NCI-H69 (cell line): Measurements from ENCODE around the gene NAALAD2.
"Not testable (repeated sequence)": the region's sequence is repeated elsewhere in the genome, so short reads cannot be mapped to it uniquely, and the experiment has no call there.

Source experiments
- DNase-seq: peaks from one replicate; lab custom pipeline; 2025; lab: John Stamatoyannopoulos, UW

NAALAD2 gene

DNA sequence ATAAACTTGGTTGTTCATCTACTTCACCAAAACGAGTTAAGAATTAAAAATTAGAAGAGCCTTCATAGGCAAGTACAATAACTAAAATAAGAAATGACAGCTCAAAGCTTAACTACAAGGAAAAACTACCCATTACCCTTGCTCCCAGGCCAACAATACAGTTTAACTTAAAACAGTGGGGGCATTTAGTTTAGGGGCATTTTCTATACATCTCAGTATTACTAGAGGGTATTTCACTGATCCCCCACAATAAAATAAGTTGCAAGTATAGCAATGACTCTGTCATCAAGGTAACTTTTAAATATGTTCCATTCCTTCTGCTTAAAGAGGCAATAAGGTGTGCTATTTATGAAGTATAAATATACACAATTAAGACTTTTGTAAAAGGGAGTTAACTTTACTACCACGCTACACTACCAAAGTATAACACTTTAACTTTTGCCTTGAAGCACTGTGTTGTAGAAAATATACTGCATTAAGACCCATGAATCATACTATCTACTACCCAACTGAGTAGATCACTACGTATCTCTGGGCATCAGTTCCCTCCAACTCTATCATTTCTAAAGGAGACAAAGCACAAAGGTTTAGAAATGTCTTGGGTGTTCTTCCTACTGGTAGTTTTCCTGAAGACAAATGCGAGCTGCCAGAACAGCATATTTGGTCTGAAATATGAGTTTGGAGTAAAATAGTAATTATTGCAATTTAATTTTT lies 58.6 kb downstream of the NAALAD2 start:
- DNase-seq: no peak

GRCh38 chr11:90197377-90197776 lies 62.9 kb downstream of the NAALAD2 start:
- DNase-seq: no peak

- no peak for DNase-seq
These were observed 67.9 kb downstream of the NAALAD2 start for GRCh38 chr11:90202342-90202741.

DNA sequence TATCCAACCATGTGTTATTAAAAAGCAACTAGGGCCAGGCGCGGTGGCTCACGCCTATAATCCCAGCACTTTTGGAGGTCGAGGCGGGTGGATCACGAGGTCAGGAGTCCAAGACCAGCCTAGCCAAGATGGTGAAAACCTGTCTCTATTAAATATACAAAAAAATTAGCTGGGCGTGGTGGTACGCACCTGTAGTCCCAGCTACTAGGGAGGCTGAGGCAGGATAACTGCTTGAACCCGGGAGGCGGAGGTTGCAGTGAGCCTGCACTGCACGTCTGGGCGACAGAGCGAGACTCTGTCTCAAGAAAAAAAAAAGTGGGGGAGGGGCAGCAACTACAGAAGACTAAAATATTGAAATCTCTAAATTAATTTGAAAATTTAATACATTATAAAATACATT lies 69.9 kb downstream of the NAALAD2 start:
- DNase-seq: no peak

GRCh38 chr11:90204832-90205646 lies 70.6 kb downstream of the NAALAD2 start:
- DNase-seq: peak; percentile 68

GRCh38 chr11:90207992-90208391 lies 73.5 kb downstream of the NAALAD2 start:
- not testable (repeated sequence) for DNase-seq

DNA sequence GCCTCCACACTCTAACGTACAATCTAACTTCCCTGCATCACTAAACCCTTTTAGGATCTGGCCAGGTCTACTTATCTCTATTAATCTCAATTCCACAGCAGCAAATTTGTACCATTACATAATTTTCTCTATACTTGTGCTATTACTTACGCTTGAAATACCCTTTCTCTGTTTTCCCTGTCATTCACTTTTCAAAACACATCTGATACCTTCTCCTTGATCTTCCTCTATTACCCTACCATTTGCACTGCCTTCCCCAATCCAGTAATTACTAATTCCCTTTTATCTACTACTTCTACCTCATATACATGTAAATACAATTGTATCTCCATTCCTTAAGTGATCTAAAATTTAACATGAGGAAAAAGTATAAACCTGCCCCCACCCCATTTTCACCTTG lies 74.4 kb downstream of the NAALAD2 start:
- DNase-seq: no peak

DNA sequence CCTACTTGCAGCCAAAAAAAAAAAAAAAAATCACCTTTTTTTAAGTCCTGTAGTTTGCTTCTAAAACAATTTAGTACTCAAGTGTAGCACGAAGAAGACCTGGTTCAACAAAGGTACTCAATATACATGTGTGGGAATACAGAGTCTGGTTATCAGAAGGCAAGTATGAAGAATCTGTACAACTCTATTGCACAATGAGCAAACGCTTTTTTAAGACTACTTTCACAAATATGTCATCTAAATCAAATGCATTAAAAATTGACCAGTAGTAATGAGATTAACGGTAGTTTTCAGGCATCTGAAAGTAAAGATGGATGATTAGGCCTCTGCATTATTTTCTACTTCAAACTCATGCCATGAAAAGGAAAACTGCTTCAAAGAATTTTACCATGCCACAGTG lies 78.9 kb downstream of the NAALAD2 start:
- no peak for DNase-seq

DNA sequence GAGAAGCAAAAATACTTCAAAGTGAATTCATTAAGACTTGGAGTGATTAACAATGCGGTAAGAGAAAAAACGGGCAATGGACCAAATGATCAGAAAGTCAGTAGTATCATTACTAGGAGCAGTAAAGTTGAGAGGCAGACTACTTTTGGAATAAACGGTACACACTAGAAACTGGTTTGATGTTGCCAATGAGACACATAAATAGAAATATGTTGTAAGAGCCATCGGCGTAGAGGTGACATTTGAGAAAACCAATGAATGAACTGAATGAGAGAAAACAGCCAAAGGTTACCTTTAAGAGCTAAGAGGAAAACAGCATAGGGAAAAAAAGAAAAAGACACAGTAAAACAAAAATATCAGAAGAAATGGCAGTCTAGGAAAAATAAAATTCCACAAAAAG lies 82.1 kb downstream of the NAALAD2 start:
- DNase-seq: no peak

GRCh38 chr11:90218606-90219005 lies 84.1 kb downstream of the NAALAD2 start:
- no peak for DNase-seq

- no peak for DNase-seq
These were observed 85.0 kb downstream of the NAALAD2 start for GRCh38 chr11:90219438-90219837.

- no peak for DNase-seq
These were observed 85.9 kb downstream of the NAALAD2 start for GRCh38 chr11:90220391-90220790.

DNA sequence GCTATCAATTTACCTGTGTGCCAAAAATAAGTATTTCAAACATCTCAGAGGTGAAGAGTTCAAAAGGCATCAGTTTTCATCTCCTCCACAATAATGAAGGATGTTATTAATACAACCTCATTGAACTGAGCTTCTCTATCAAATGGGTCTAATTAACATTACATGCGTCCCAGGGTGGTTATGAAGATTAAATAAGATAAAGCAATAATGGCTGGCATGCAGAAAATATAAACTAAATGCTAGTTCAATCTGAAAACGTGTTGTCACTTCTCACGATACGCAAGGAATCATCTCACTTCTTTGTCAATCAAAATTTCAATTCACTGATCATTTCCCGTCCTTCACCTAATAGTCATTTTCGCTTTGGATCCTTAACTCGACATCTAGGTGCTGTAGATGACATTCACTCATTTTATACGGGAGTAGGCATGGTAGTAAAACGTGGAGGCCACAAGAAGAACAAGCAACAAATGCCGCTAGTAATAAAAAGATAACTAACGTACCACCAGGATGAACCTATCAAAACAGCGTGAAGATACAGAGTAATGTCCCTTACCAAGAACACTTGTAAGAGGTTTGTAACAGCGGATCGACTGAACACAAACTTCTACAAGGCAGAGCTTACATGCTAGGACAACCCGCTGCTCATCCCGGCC lies 87.5 kb downstream of the NAALAD2 start:
- peak; percentile 35 for DNase-seq

DNA sequence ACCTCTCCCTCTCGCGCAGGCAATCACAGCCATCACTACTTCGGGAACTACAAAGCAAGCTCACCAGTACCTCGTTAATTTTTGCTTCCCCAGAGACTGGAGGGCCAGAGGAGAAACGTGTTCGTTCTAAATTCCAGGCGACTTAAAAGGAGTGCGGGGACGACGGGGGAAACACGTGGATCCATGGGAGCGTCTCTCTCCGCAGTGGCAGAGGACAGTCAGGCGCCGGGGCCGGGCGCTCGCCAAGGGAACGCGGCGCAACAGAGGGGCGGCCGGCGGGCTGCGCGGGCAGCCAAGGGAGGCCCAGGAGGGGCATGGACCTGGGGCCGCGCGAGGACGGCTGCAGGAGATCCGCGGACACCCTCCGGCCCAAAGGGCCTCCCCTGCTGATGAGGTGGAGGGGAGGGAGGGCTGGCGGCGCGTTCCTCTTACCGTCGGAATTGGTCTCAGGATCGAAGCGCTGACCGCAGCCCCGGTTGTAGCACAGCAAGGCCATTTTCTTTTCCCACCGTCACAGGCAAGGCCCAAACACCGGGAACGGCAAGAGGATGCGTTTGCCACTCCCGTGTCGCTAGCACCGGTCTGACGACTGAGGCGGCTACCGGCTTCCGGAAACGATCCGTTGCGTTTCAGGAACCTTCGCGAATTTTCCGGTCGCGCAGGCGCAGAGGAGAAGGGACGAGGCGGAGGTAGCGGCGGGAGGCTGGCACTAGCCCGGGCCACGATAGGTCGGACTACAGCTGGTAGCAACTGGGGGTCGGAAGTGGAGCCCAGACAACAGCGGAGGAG lies 88.2 kb downstream of the NAALAD2 start, which contains the start of gene CHORDC1:
Gene CHORDC1 (minus strand): TSS at position 591 of the 789 bp plus-strand sequence. CDS start 95 bp downstream, at position 496.
- peak; percentile 95 for DNase-seq

- DNase-seq: no peak
These were observed 88.8 kb downstream of the NAALAD2 start for GRCh38 chr11:90223248-90223585.

GRCh38 chr11:90228056-90228455 lies 93.6 kb downstream of the NAALAD2 start:
- no peak for DNase-seq

DNA sequence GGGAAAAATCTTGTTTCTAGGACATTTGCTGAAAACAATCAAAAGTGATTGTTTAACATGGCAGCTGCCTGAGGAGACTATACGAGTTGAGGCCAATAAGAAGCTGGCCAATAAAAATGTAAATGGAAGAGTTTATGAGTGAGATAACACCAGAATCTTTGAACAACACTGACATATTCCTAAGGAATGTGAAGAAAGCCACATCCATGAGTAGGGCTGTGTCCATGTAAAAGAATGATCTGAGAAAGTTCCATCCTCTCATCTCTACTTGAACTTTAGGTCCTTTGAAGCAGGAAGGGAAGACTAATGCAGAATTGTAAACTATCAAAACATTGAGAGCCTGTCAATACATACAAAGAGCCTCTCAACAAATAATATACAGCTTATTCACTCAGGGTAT lies 95.3 kb downstream of the NAALAD2 start:
- DNase-seq: no peak

- no peak for DNase-seq
These were observed 100.5 kb downstream of the NAALAD2 start for GRCh38 chr11:90234977-90235376.

- no peak for DNase-seq
These were observed 101.1 kb downstream of the NAALAD2 start for GRCh38 chr11:90235526-90235925.

DNA sequence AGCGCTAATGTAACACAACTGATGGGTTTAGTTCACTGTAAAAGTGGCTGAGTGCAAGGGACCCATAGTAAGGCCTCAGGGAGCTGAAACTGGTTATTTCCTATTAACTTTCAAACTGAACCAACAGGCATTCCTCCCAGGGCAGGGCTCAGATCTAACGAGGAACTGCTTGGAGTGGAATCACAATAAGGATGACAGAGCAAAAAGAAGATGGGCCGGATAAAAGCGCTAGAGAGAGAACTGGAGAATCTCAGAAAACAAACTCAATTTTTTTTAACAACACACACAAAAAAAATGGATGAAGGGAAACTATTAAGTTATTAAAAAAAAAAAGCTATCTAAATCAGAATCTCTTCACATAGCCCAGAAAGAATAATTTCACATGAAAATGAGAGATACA lies 102.5 kb downstream of the NAALAD2 start:
- DNase-seq: no peak

DNA sequence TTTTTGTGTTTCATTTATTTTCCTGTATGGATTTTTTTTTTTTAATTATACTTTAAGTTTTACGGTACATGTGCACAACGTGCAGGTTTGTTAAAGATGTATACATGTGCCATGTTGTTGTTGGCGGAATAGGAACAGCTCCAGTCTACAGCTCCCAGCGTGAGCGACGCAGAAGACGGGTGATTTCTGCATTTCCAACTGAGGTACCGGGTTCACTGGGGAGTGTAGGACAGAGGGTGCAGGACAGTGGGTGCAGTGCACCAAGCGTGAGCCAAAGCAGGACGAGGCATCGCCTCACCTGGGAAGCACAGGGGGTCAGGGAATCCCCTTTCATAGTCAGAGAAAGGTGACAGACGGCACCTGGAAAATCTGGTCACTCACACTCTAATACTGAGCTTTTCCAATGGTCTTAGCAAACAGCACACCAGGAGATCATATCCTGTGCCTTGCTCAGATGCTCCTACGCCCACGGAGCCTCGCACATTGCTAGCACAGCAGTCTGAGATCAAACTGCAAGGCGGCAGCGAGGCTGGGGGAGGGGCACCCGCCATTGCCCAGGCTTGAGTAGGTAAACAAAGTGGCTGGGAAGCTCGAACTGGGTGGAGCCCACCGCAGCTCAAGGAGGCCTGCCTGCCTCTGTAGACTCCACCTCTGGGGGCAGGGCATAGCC lies 105.6 kb downstream of the NAALAD2 start:
- peak; percentile 89 for DNase-seq

GRCh38 chr11:90241414-90241813 lies 107.0 kb downstream of the NAALAD2 start:
- DNase-seq: peak; percentile 90
